ENCODE data around the gene TRIP10.

- TF ChIP-seq, protein P1, sequence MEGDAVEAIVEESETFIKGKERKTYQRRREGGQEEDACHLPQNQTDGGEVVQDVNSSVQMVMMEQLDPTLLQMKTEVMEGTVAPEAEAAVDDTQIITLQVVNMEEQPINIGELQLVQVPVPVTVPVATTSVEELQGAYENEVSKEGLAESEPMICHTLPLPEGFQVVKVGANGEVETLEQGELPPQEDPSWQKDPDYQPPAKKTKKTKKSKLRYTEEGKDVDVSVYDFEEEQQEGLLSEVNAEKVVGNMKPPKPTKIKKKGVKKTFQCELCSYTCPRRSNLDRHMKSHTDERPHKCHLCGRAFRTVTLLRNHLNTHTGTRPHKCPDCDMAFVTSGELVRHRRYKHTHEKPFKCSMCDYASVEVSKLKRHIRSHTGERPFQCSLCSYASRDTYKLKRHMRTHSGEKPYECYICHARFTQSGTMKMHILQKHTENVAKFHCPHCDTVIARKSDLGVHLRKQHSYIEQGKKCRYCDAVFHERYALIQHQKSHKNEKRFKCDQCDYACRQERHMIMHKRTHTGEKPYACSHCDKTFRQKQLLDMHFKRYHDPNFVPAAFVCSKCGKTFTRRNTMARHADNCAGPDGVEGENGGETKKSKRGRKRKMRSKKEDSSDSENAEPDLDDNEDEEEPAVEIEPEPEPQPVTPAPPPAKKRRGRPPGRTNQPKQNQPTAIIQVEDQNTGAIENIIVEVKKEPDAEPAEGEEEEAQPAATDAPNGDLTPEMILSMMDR (IDR thresholded peaks at IDR 0.05): no peak
- TF ChIP-seq POLR2AphosphoS5 (IDR thresholded peaks at IDR 0.05) (no peak), POLR2A (IDR thresholded peaks at IDR 0.05) (no peak)
Observed at GRCh38 chr19:6725513-6726231, 13.8 kb upstream of the TRIP10 start.
